OCI-LY3 (cell line): ENCODE results near the gene BCL2L13.

Experiments used
- EZH2phosphoT487 ChIP-seq: fragments of 200-600 bp; shearing (Covaris generic); IDR thresholded peaks from 2 replicates; pipeline ENCODE4 v1.6.1; 2018; ENCODE audit warnings: antibody characterized with exemption, mixed run types, low read depth
- TF ChIP-seq, protein P1 (sequence below): fragments of 200-600, 300-600 bp; sonication (generic); IDR thresholded peaks from 2 replicates; pipeline ENCODE4 v1.5.1; 2014; ENCODE audit warnings: antibody characterized with exemption, low read length, low read depth

DNA sequence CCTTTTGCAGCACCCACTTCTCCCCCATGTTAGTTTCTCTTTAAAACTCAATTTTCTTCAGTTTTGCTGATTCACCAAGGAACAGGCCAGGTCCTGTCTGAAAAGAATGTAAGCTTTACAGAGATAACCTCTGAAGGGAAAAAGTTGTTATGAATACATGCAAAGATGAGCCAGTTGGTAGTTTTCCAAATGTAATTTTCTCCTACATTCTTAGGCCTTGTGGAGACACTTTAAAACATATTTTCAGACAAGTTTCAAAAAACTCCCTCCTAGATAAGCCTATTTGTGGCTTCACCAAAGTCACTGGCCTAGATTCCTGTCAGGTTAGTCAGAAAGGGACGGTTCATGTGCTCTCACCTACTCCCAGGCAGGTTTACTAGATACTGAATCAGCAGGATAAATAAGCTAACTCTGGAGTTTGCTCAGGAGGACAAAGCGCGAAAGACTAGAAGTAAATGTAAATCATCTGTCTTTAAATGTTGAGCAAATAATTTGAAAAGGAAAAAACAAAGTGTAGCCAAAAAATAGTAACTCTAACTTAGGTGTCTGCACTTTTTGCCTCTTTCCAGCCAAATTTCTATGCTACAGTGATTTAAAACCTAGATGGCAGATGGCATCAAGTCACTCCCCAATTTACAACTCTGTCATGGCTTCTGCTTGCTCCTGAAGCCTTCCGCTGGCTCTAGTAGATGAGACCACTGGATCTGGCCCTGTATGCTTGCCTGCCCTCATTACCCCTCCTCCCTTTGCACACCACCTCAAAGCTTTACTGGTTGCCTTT lies 5.2 kb upstream of the BCL2L13 start:
- TF ChIP-seq, protein P1, sequence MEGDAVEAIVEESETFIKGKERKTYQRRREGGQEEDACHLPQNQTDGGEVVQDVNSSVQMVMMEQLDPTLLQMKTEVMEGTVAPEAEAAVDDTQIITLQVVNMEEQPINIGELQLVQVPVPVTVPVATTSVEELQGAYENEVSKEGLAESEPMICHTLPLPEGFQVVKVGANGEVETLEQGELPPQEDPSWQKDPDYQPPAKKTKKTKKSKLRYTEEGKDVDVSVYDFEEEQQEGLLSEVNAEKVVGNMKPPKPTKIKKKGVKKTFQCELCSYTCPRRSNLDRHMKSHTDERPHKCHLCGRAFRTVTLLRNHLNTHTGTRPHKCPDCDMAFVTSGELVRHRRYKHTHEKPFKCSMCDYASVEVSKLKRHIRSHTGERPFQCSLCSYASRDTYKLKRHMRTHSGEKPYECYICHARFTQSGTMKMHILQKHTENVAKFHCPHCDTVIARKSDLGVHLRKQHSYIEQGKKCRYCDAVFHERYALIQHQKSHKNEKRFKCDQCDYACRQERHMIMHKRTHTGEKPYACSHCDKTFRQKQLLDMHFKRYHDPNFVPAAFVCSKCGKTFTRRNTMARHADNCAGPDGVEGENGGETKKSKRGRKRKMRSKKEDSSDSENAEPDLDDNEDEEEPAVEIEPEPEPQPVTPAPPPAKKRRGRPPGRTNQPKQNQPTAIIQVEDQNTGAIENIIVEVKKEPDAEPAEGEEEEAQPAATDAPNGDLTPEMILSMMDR = no peak
- no peak for TF ChIP-seq EZH2phosphoT487
